HG03196 (cell line): Measurements from ENCODE around the gene RIOK2.

Source experiments
- ATAC-seq: cut with Tn5 transposase; IDR thresholded peaks from one replicate; pipeline ENCODE4 v1.9.1; 2021; ENCODE audit not compliant: unreplicated experiment

The RIOK2 gene

GRCh38 chr5:97127727-97128126 lies 55.3 kb downstream of the RIOK2 start:
- no peak for ATAC-seq

- no peak for ATAC-seq
These were observed 57.8 kb downstream of the RIOK2 start for GRCh38 chr5:97125125-97125683.

- ATAC-seq: no peak
These were observed 58.7 kb downstream of the RIOK2 start for GRCh38 chr5:97124335-97124734.

- ATAC-seq: no peak
These were observed 61.2 kb downstream of the RIOK2 start for GRCh38 chr5:97121848-97122247.

- no peak for ATAC-seq
These were observed 62.9 kb downstream of the RIOK2 start for GRCh38 chr5:97120195-97120594.

- no peak for ATAC-seq
These were observed 64.0 kb downstream of the RIOK2 start for GRCh38 chr5:97119007-97119390.

GRCh38 chr5:97118261-97119006 lies 64.6 kb downstream of the RIOK2 start:
- no peak for ATAC-seq

GRCh38 chr5:97115932-97116331 lies 67.1 kb downstream of the RIOK2 start:
- ATAC-seq: no peak

GRCh38 chr5:97112230-97112629 lies 70.8 kb downstream of the RIOK2 start:
- no peak for ATAC-seq

- no peak for ATAC-seq
These were observed 71.4 kb downstream of the RIOK2 start for GRCh38 chr5:97111616-97112015.

- no peak for ATAC-seq
These were observed 72.0 kb downstream of the RIOK2 start for GRCh38 chr5:97111004-97111403.
